ENCODE data around the gene HSPA8.
"Not testable (repeated sequence)": the region's sequence is repeated elsewhere in the genome, so short reads cannot be mapped to it uniquely, and the experiment has no call there.

Gene HSPA8
- total RNA-seq, result 942 to 5,527 (median 2,218) reads per million in 9 experiments

GRCh38 chr11:123061403-123062157 is at the start of gene HSPA8:
Gene HSPA8 (minus strand): TSS chr11:123062136. CDS start chr11:123061324, 812 bp downstream.
- H3K4me1 Mint-ChIP-seq (ENCODE audit: low read depth in 2 of 2), result peaks cover 67 to 68% of the 10 kb centered on the region in 2 donors

GRCh38 chr11:123111465-123111864 is 49.5 kb upstream of the HSPA8 start:
- no peak overlapping the region for H3K27ac Mint-ChIP-seq
- peaks cover 0 to 9% of the 10 kb centered on the region in 2 donors for H3K27me3 Mint-ChIP-seq
- H3K4me1 Mint-ChIP-seq (ENCODE audit: low read depth in 2 of 2), result peaks cover 5 to 6% of the 10 kb centered on the region in 2 donors
- ATAC-seq (replicated peaks), result peak; percentile 58
- H3K4me3 Mint-ChIP-seq, result no peak overlapping the region
- DNase-seq, result no peak
- no peaks in the 10 kb centered on the region for H3K9me3 Mint-ChIP-seq
- peaks cover 3% of the 10 kb centered on the region for H3K36me3 Mint-ChIP-seq (ENCODE audit: insufficient read depth)

More at GRCh38 chr11:123061403-123062157, at the start of gene HSPA8:
- ATAC-seq (replicated peaks) (peak; percentile 9), DNase-seq (peak; percentile 42 to 49 (median 43))
- Mint-ChIP-seq H3K27me3 (no peaks in the 10 kb centered on the region), H3K4me3 (peak within 1 kb of the TSS; percentile 99 to 100), H3K36me3 (ENCODE audit: insufficient read depth) (peaks cover 73% of the 10 kb centered on the region), H3K9me3 (no peaks in the 10 kb centered on the region), H3K27ac (peak within 1 kb of the TSS; percentile 99 to 100)

DNA sequence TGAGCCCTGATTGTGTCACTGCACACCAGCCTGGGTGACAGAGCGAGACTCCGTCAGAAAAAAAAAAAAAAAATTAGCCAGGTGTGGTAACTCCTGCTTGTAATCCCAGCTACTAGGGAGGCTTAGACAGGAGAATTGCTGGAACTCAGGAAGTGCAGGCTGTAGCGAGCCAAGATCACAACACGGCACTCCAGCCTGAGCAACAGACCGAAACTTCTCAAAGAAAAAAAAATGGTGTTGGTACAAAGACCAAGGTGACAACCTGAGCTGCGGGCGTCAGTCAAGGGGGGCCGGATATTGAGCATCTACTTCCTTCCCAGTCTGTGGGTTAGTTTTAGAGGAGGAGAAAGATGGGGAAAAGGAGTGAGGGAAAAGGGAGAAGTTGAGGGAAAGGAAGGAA is 48.5 kb upstream of the HSPA8 start:
- peak in 1 of 3 experiments; percentile 11 for DNase-seq
- peak; percentile 66 for ATAC-seq (replicated peaks)
- Mint-ChIP-seq H3K4me3 (peak overlapping the region; percentile 51 to 59), H3K4me1 (ENCODE audit: low read depth in 2 of 2) (peaks cover 5 to 6% of the 10 kb centered on the region in 2 donors), H3K27ac (peak overlapping the region; percentile 34 to 92), H3K36me3 (ENCODE audit: insufficient read depth) (peaks cover 3% of the 10 kb centered on the region), H3K27me3 (peaks cover 0 to 9% of the 10 kb centered on the region in 2 donors), H3K9me3 (no peaks in the 10 kb centered on the region)

DNA sequence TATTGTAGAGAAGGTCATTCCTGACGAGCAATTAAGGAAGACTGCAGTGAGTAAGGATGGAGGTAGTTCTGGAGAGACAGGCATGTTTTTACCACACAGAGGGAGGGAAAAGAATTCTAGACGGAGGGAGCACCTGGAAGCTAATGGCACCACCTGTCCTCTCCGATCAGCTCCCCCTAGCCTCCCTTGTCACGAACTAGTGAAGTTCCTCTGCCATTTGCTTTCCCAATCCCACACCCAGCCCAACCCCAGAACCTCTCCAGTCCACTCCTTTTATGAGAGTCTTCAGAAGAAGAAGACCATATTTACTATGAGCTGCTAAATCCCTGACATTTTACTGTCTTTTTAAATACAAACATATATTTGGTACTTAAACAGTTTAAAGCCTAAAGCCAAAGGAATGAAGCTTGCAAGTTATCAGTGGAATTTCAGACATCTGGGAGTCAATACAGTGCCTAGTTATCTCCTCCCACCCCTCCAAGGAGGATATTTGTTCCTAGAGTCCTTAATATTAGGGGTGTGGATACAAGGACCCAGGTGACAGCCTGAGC is 46.1 kb upstream of the HSPA8 start:
- H3K9me3 Mint-ChIP-seq, result no peaks in the 10 kb centered on the region
- peaks cover 8 to 10% of the 10 kb centered on the region in 2 donors for H3K4me1 Mint-ChIP-seq (ENCODE audit: low read depth in 2 of 2)
- DNase-seq (no peak), ATAC-seq (replicated peaks) (no peak)
- peaks cover 3% of the 10 kb centered on the region for H3K36me3 Mint-ChIP-seq (ENCODE audit: insufficient read depth)
- peak overlapping the region in 1 of 2 donors; percentile 49 for H3K27ac Mint-ChIP-seq
- H3K4me3 Mint-ChIP-seq, result no peak overlapping the region
- peaks cover 0 to 9% of the 10 kb centered on the region in 2 donors for H3K27me3 Mint-ChIP-seq

DNA sequence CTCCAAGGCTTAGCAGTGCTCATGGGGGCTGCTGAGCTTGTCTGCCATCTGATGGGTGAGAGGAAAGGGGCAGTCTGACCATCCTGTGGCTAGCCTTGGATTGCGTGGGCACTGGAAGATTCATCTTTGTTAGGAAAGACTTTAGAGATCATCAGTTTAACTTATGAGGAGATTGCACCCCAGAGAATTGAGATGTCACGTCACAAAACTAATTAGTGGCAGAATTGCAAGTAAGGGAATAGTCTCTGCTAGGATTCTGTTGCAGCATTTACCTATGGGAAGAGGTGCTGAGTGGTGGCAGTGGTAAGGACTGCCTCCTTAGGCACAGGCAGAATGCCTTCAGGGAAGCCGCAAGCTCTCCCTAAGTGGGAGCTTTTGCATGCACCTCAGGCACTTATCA is 42.8 kb upstream of the HSPA8 start:
- Mint-ChIP-seq H3K4me1 (ENCODE audit: low read depth in 2 of 2) (peaks cover 7 to 11% of the 10 kb centered on the region in 2 donors), H3K27me3 (peaks cover 0 to 9% of the 10 kb centered on the region in 2 donors), H3K36me3 (ENCODE audit: insufficient read depth) (no peaks in the 10 kb centered on the region), H3K27ac (no peak overlapping the region), H3K4me3 (no peak overlapping the region), H3K9me3 (no peaks in the 10 kb centered on the region)
- ATAC-seq (replicated peaks) (no peak), DNase-seq (no peak)

DNA sequence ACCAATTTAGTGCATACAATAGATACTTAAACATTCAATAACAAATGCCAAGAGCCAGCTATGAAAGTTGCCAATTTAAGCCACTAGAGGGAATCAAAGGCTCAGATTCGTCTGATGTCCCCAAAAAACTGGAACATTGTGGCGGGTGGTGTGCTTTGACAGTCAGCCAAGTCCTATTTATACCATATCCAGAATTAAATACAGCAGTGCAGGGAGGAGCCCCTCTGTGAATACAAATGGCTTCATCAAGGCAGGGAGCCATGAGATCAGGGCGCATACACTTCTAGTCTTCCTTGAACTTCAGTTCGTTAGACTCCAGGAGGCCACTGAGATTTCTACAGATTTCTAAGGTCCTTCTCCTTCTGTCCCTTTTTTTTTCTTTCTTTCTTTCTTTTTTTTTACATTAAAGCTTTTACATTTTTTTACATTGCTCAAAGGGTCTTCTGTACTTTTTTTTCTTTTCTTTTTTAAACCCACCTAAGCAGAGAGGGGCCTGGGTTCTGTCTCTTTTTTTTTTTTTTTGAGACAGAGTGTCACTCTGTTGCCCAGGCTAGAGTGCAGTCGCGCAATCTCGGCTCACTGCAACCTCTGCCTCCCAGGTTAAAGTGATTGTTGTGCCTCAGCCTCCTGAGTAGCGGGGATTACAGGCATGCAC is 41.5 kb upstream of the HSPA8 start:
- DNase-seq (peak; percentile 15 to 33 (median 16)), ATAC-seq (replicated peaks) (peak; percentile 70)
- Mint-ChIP-seq H3K4me3 (no peak overlapping the region), H3K27ac (peak overlapping the region in 1 of 2 donors; percentile 70), H3K9me3 (no peaks in the 10 kb centered on the region), H3K36me3 (ENCODE audit: insufficient read depth) (no peaks in the 10 kb centered on the region), H3K4me1 (ENCODE audit: low read depth in 2 of 2) (peaks cover 7 to 11% of the 10 kb centered on the region in 2 donors), H3K27me3 (peaks cover 0 to 6% of the 10 kb centered on the region in 2 donors)

DNA sequence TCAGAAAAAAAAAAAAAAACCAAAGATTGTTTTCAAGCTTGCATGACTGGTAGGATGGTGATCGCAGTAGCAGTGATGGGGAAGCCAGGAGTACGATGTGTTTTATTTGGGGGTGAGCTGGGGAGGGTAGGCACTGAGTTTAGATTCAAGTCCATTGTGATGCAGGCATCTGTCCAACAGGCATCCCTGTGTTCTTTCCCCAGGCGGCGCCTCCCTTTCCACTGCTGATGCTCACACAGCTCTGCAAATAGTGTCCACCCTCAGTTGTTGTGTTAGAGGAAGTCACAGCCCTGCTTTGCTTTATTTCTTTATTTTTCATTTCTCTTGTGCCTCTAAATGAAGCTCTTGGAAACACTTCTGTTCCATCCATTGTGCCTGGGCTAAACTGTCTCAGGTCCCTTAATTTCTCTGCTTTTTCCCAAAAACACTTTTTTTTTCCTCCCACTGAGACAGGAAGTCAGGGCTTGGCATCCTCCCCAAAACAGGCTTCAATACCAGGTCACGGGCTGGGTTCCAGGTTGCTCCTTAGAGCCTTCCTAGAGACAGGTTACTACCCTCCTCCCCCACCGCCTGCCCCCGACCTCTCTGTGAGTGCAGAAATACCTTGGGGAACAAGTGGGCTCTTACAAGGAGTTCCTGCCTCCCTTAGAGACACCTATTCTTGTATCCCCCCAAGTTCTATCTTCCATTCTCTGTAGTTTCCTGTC is 38.6 kb upstream of the HSPA8 start:
- ATAC-seq (replicated peaks), result no peak
- H3K36me3 Mint-ChIP-seq (ENCODE audit: insufficient read depth), result peaks cover 3% of the 10 kb centered on the region
- H3K27ac Mint-ChIP-seq, result peak overlapping the region; percentile 23 to 66
- DNase-seq, result no peak
- no peak overlapping the region for H3K4me3 Mint-ChIP-seq
- H3K27me3 Mint-ChIP-seq, result no peaks in the 10 kb centered on the region
- H3K4me1 Mint-ChIP-seq (ENCODE audit: low read depth in 2 of 2), result peaks cover 7 to 16% of the 10 kb centered on the region in 2 donors
- no peaks in the 10 kb centered on the region for H3K9me3 Mint-ChIP-seq

DNA sequence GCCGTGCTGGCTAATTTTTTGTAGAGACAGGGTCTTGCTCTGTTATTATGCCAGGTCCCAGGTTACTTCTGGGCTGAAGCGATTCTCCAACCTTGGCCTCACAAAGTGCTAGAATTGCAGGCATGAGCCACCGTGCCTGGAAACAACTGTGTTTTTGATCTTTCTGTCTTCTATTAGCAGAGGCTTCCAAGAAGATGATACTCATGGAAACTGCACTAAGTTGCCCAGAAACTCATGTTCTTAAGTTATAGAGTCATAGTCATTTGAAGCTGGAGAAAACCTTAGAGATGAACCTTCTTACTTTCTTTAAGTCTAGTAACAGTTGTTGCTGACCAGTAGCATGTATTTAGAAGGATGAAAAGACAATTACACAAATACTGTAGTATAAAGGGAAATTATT is 37.1 kb upstream of the HSPA8 start:
- no peak overlapping the region for H3K4me3 Mint-ChIP-seq
- H3K27ac Mint-ChIP-seq, result no peak overlapping the region
- H3K36me3 Mint-ChIP-seq (ENCODE audit: insufficient read depth), result peaks cover 3% of the 10 kb centered on the region

DNA sequence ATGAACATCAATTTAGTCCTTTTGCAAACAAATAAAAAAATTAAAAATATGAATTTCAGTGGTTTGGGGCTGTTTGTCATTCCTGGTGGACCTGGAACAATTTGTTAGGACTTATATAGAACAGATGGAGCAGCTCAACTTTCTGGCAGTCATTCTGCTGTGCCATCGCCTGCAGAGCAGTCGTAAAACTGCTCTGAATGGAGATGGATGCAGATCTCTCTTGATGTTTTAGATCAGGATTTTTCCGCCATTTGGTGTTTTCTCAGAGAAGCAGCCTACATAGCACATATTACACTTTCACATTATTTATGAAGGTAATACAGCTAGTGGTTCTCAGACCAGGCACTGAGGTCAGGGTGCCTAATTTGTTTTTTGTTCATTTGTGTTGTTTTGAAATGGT is 31.8 kb upstream of the HSPA8 start:
- Mint-ChIP-seq H3K4me1 (ENCODE audit: low read depth in 2 of 2) (peaks cover 0 to 5% of the 10 kb centered on the region in 2 donors), H3K36me3 (ENCODE audit: insufficient read depth) (peaks cover 3% of the 10 kb centered on the region), H3K4me3 (no peak overlapping the region), H3K27me3 (no peaks in the 10 kb centered on the region), H3K9me3 (no peaks in the 10 kb centered on the region), H3K27ac (no peak overlapping the region)
- no peak for ATAC-seq (replicated peaks)
- DNase-seq, result no peak

More for the DNA sequence above, 37.1 kb upstream of the HSPA8 start:
- Mint-ChIP-seq H3K9me3 (no peaks in the 10 kb centered on the region), H3K27me3 (no peaks in the 10 kb centered on the region), H3K4me1 (ENCODE audit: low read depth in 2 of 2) (peaks cover 7 to 16% of the 10 kb centered on the region in 2 donors)
- ATAC-seq (replicated peaks) (no peak), DNase-seq (no peak)

- H3K27ac Mint-ChIP-seq, result peak overlapping the region; percentile 33 to 72
- peaks cover 9% of the 10 kb centered on the region in 2 donors for H3K4me1 Mint-ChIP-seq (ENCODE audit: low read depth in 2 of 2)
- ATAC-seq (replicated peaks) (no peak), DNase-seq (no peak)
- H3K9me3 Mint-ChIP-seq, result no peaks in the 10 kb centered on the region
- H3K36me3 Mint-ChIP-seq (ENCODE audit: insufficient read depth), result peaks cover 3% of the 10 kb centered on the region
- H3K4me3 Mint-ChIP-seq, result no peak overlapping the region
- no peaks in the 10 kb centered on the region for H3K27me3 Mint-ChIP-seq
Observed at GRCh38 chr11:123091506-123091905, 29.6 kb upstream of the HSPA8 start.

DNA sequence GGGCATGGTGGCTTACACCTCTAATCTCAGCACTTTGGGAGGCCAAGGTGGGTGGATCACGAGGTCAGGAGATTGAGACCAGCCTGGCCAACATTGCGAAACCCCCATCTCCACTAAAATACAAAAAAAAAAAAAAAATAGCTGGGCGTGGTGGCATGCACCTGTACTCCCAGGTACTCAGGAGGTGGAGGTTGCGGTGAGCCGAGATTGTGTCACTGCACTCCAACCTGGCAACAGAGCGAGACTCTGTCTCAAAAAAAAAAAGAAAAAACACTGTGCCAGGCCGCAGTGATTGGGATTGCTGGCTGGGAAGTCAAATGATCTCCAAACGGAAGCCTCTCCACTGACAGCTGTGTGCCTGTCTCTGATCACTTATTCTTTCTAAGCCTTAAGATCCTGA is 28.2 kb upstream of the HSPA8 start:
- H3K9me3 Mint-ChIP-seq; ATAC-seq (replicated peaks); H3K36me3 Mint-ChIP-seq (ENCODE audit: insufficient read depth); H3K4me3 Mint-ChIP-seq; DNase-seq; H3K27me3 Mint-ChIP-seq: not testable (repeated sequence)
- peaks cover 15% of the 10 kb centered on the region in 2 donors for H3K4me1 Mint-ChIP-seq (ENCODE audit: low read depth in 2 of 2)
- H3K27ac Mint-ChIP-seq, result peak overlapping the region; percentile 29 to 33

DNA sequence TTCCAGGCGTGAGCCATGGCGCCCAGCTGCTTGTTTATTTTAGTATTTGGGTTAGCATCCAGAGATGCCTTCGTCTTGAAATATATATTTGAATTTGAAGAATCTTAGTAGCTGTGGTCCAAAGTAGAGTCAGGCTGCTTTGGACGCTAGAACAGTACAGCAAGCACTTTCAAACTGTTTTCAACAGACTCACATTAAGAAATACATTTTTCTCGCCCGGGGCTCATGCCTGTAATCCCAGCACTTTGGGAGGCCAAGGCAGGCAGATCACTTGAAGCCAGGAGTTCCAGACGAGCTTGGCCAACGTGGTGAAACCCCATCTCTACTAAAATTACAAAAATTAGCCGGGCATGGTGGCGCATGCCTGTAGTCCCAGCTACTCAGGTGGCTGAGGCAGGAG is 27.0 kb upstream of the HSPA8 start:
- Mint-ChIP-seq H3K4me3 (peak overlapping the region in 1 of 2 donors; percentile 15), H3K27ac (peak overlapping the region; percentile 35 to 97), H3K4me1 (ENCODE audit: low read depth in 2 of 2) (peaks cover 16 to 17% of the 10 kb centered on the region in 2 donors)
- not testable (repeated sequence) for ATAC-seq (replicated peaks); H3K27me3 Mint-ChIP-seq; H3K36me3 Mint-ChIP-seq (ENCODE audit: insufficient read depth); H3K9me3 Mint-ChIP-seq; DNase-seq

- H3K27me3 Mint-ChIP-seq; H3K9me3 Mint-ChIP-seq; H3K36me3 Mint-ChIP-seq (ENCODE audit: insufficient read depth): not testable (repeated sequence)
- Mint-ChIP-seq H3K27ac (peak overlapping the region; percentile 94 to 97), H3K4me3 (peak overlapping the region; percentile 76 to 79), H3K4me1 (ENCODE audit: low read depth in 2 of 2) (peaks cover 28 to 29% of the 10 kb centered on the region in 2 donors)
- peak; percentile 91 for ATAC-seq (replicated peaks)
- DNase-seq, result peak; percentile 9 to 32 (median 23)
Observed at GRCh38 chr11:123087657-123088056, 25.7 kb upstream of the HSPA8 start.

All from effector memory CD8-positive, alpha-beta T cell (primary cell).